ENCODE measurements around the gene HOXD13.

DNA sequence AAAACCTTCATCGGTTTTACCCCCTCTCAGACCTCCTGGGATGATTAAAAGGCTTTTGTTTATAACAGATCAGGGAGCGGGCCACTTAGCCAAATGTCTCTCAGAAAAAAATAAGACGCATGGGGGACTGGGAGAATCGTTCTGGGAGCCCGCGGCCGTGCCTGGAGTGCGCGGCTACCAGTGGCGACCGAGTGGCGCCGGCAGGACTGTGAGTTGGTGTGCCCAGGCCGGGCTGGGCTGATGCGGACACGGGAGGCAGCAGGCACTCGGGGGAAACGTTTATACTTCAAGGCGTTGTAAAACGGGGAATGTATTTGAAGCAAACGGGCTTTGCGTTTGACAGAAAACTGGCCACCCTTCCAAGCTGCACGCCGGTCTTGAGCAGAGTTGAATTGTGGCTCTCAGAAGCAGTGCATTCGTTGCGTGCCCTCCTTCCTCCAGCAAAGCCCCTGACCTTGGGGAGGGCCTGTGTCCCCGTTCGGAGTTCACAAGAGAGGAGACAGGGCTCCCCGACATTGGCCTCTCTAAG lies 19.4 kb downstream of the HOXD13 start:
- TF ChIP-seq, protein P1, sequence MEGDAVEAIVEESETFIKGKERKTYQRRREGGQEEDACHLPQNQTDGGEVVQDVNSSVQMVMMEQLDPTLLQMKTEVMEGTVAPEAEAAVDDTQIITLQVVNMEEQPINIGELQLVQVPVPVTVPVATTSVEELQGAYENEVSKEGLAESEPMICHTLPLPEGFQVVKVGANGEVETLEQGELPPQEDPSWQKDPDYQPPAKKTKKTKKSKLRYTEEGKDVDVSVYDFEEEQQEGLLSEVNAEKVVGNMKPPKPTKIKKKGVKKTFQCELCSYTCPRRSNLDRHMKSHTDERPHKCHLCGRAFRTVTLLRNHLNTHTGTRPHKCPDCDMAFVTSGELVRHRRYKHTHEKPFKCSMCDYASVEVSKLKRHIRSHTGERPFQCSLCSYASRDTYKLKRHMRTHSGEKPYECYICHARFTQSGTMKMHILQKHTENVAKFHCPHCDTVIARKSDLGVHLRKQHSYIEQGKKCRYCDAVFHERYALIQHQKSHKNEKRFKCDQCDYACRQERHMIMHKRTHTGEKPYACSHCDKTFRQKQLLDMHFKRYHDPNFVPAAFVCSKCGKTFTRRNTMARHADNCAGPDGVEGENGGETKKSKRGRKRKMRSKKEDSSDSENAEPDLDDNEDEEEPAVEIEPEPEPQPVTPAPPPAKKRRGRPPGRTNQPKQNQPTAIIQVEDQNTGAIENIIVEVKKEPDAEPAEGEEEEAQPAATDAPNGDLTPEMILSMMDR (IDR thresholded peaks at IDR 0.05; ENCODE audit: insufficient read depth, low read length, poor library complexity, severe bottlenecking) = no peak
- TF ChIP-seq EZH2phosphoT487 (conservative IDR thresholded peaks at IDR 0.05; ENCODE audit: low read length) = no peak
